ENCODE results near the gene FLRT2. TPM values are rescaled to one million over a fixed set of nuclear protein-coding genes. Genes with fewer than 3 reads are reported as not detected.

The FLRT2 gene
- polyA plus RNA-seq, 1 experiment: 20.8 TPM

GRCh38 chr14:85599939-85600338 is 70.0 kb downstream of the FLRT2 start:
- ChIA-PET POLR2A (no interaction called here), CTCF (interaction anchor here (4.2 kb wide), 1 partner anchor 13 kb away, joined by 23 read pairs; no protein-coding TSS in a partner anchor)
- Histone ChIP-seq H3K9me3 (ENCODE audit: control insufficient read depth, insufficient read depth, low read length) (no peaks in the 10 kb centered on the region), H3K27me3 (ENCODE audit: control insufficient read depth, insufficient read depth, low read length) (no peaks in the 10 kb centered on the region), H3K4me3 (ENCODE audit: low read depth, low read length) (no peak overlapping the region), H3K27ac (ENCODE audit: low read depth, low read length) (no peak overlapping the region)
- TF ChIP-seq CTCF (IDR thresholded peaks at IDR 0.05; ENCODE audit: low read depth, low read length): no peak
- DNase-seq (ENCODE audit: low read depth, low spot score): no peak

DNA sequence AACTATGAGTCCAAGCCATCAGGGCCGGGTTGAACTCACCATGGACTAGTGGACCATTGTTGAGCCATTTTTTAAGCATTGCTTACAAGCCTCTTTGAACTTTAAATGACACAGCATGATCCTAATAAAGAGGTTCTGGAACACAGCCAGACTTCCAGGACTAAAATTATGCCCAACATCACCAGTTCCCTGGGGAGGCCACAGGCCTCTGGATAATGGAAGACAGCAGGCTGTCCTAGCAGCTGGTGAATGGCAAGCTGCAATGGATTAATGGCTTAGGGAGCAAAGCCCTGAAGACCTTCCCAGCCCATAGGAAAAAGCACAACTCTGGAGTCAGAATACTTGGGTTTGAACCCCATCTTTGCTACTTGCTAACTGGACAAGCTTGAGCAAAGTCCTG is 71.3 kb downstream of the FLRT2 start:
- ChIA-PET POLR2A (no interaction called here), CTCF (interaction anchor here (1.7 kb wide), 1 partner anchor 11 kb away, joined by 8 read pairs; no protein-coding TSS in a partner anchor)
- TF ChIP-seq CTCF (IDR thresholded peaks at IDR 0.05; ENCODE audit: low read depth, low read length): no peak
- no peaks in the 10 kb centered on the region for H3K9me3 ChIP-seq (ENCODE audit: control insufficient read depth, insufficient read depth, low read length)
- DNase-seq (ENCODE audit: low read depth, low spot score): no peak
- H3K27ac ChIP-seq (ENCODE audit: low read depth, low read length): no peak overlapping the region
- no peak overlapping the region for H3K4me3 ChIP-seq (ENCODE audit: low read depth, low read length)
- no peaks in the 10 kb centered on the region for H3K27me3 ChIP-seq (ENCODE audit: control insufficient read depth, insufficient read depth, low read length)

GRCh38 chr14:85601690-85602089 is 71.7 kb downstream of the FLRT2 start:
- DNase-seq (ENCODE audit: low read depth, low spot score): no peak
- H3K27me3 ChIP-seq (ENCODE audit: control insufficient read depth, insufficient read depth, low read length): no peaks in the 10 kb centered on the region
- H3K4me3 ChIP-seq (ENCODE audit: low read depth, low read length): no peak overlapping the region
- no peak for TF ChIP-seq CTCF (IDR thresholded peaks at IDR 0.05; ENCODE audit: low read depth, low read length)
- H3K9me3 ChIP-seq (ENCODE audit: control insufficient read depth, insufficient read depth, low read length): no peaks in the 10 kb centered on the region
- no peak overlapping the region for H3K27ac ChIP-seq (ENCODE audit: low read depth, low read length)
- CTCF ChIA-PET: interaction anchor here (1.7 kb wide), 1 partner anchor 11 kb away, joined by 8 read pairs; no protein-coding TSS in a partner anchor
- POLR2A ChIA-PET: no interaction called here

- H3K27me3 ChIP-seq (ENCODE audit: control insufficient read depth, insufficient read depth, low read length): no peaks in the 10 kb centered on the region
- CTCF ChIA-PET: interaction anchor here (1.7 kb wide), 1 partner anchor 10 kb away, joined by 8 read pairs; no protein-coding TSS in a partner anchor
- H3K27ac ChIP-seq (ENCODE audit: low read depth, low read length): no peak overlapping the region
- H3K9me3 ChIP-seq (ENCODE audit: control insufficient read depth, insufficient read depth, low read length): no peaks in the 10 kb centered on the region
- POLR2A ChIA-PET: no interaction called here
- TF ChIP-seq CTCF (IDR thresholded peaks at IDR 0.05; ENCODE audit: low read depth, low read length): no peak
- no peak for DNase-seq (ENCODE audit: low read depth, low spot score)
- no peak overlapping the region for H3K4me3 ChIP-seq (ENCODE audit: low read depth, low read length)
Measured at GRCh38 chr14:85602345-85602744, 72.4 kb downstream of the FLRT2 start.

GRCh38 chr14:85604021-85604420 is 74.1 kb downstream of the FLRT2 start:
- ChIA-PET CTCF (interaction anchor here (0.6 kb wide), 1 partner anchor 8 kb away, joined by 3 read pairs; no protein-coding TSS in a partner anchor), POLR2A (no interaction called here)
- DNase-seq (ENCODE audit: low read depth, low spot score): no peak
- no peak for TF ChIP-seq CTCF (IDR thresholded peaks at IDR 0.05; ENCODE audit: low read depth, low read length)
- no peaks in the 10 kb centered on the region for H3K9me3 ChIP-seq (ENCODE audit: control insufficient read depth, insufficient read depth, low read length)
- H3K4me3 ChIP-seq (ENCODE audit: low read depth, low read length): no peak overlapping the region
- no peak overlapping the region for H3K27ac ChIP-seq (ENCODE audit: low read depth, low read length)
- no peaks in the 10 kb centered on the region for H3K27me3 ChIP-seq (ENCODE audit: control insufficient read depth, insufficient read depth, low read length)
